Stomach (tissue), 9 donors: ENCODE measurements around the gene CNBD2. TPM values are rescaled to one million over a fixed set of nuclear protein-coding genes. Genes with fewer than 3 reads are reported as not detected.
"Not testable (repeated sequence)": the region's sequence is repeated elsewhere in the genome, so short reads cannot be mapped to it uniquely, and the experiment has no call there.

Experiments used
- DNase-seq, 2 donors: peaks; one replicate each; pipeline versions ENCODE4 v3.0.0 to v3.0.0-alpha.2; 2013 to 2019
- H3K27ac ChIP-seq, 5 donors: fragments of 200-600 bp in 4 of 5; sonication (generic) in 4 of 5; one replicate each; pipeline ENCODE4 v1.5.1; 2013 to 2019; ENCODE audit warnings: mild to moderate bottlenecking in 1 of 5, moderate library complexity in 1 of 5
- H3K27me3 ChIP-seq, 3 donors: fragments of 200-600 bp; sonication (generic); one replicate each; pipeline ENCODE4 v1.5.1; 2017 to 2019; ENCODE audit warnings: mixed run types in 1 of 3
- H3K36me3 ChIP-seq, 4 donors: fragments of 200-600 bp; sonication (generic); 1 replicate in 3 of 4; 2 replicates in 1 of 4; pipeline ENCODE4 v1.5.1; 2016 to 2019
- H3K4me1 ChIP-seq, 4 donors: fragments of 200-600 bp; sonication (generic); one replicate each; pipeline ENCODE4 v1.5.1; 2016 to 2019
- H3K4me3 ChIP-seq, 4 donors: fragments of 200-600 bp; sonication (generic) in 3 of 4; one replicate each; pipeline ENCODE4 v1.5.1; 2016 to 2019; ENCODE audit warnings: mild to moderate bottlenecking in 1 of 4
- H3K9me3 ChIP-seq, 4 donors: fragments of 200-600 bp; sonication (generic); one replicate each; pipeline ENCODE4 v1.5.1; 2016 to 2019
- EP300 ChIP-seq: sonication (generic); formaldehyde crosslinking; IDR thresholded peaks from one replicate; pipeline ENCODE4 v1.6.1; 2017; ENCODE audit warnings: antibody characterized with exemption
- POLR2A ChIP-seq, 4 donors: fragments of 450-650 bp; IDR thresholded peaks; one replicate each; pipeline ENCODE4 v1.6.1; 2016; ENCODE audit warnings: antibody characterized with exemption in 4 of 4, control low read depth in 2 of 4, mild to moderate bottlenecking in 1 of 4, moderate library complexity in 1 of 4
- POLR2AphosphoS5 ChIP-seq, 3 donors: sonication (generic); formaldehyde crosslinking; IDR thresholded peaks; one replicate each; pipeline ENCODE4 v1.6.1; 2016; ENCODE audit warnings: antibody characterized with exemption in 3 of 3
- WGBS, 5 donors: extraction: QIAGEN DNeasy Blood & Tissue Kit in 3 of 5; methylation state at CpG; one replicate each; pipeline versions ENCODE4 v1.1.5 to v1.1.7; 2013 to 2018; 5-methylcytosine and 5-hydroxymethylcytosine counted together
- intact Hi-C: fragments of 100-400 bp; cut with DNase I; formaldehyde crosslinking; loops from one replicate; pipeline ENCODE4 v1.15.1; 2023; ENCODE audit warnings: low total_unique reads
- polyA plus RNA-seq, 3 donors: library from polyadenylated mRNA; stranded (reverse); fragments of 200-250 nt; gene quantifications; one replicate each; pipeline ENCODE4 v1.2.3, GENCODE V29; 2013
- total RNA-seq, 5 donors: library from RNA; depleted of rRNA; stranded (reverse); fragments of >200 nt; gene quantifications; one replicate each; pipeline versions ENCODE4 v1.1.0 to v1.2.3, GENCODE V29; 2014 to 2016
- TF ChIP-seq, protein P1 (sequence below), 7 experiments: fragments of 450-650 bp in 4 of 7; fragments of 200-600 bp in 3 of 7; sonication (generic) in 3 of 7; IDR thresholded peaks; one replicate each; pipeline ENCODE4 v1.5.1; 2016 to 2019; ENCODE audit warnings: antibody characterized with exemption in 7 of 7, control low read depth in 2 of 7, mild to moderate bottlenecking in 1 of 7
- donor health status: healthy with polysubstance abuse.
- donor health status: Bipolar disorder and iron deficiency.
- donor health status: healthy.

The CNBD2 gene
- total and polyA plus RNA-seq, 8 donors: 1.8 to 66.0 (median 8.8) TPM; not detected in 1

DNA sequence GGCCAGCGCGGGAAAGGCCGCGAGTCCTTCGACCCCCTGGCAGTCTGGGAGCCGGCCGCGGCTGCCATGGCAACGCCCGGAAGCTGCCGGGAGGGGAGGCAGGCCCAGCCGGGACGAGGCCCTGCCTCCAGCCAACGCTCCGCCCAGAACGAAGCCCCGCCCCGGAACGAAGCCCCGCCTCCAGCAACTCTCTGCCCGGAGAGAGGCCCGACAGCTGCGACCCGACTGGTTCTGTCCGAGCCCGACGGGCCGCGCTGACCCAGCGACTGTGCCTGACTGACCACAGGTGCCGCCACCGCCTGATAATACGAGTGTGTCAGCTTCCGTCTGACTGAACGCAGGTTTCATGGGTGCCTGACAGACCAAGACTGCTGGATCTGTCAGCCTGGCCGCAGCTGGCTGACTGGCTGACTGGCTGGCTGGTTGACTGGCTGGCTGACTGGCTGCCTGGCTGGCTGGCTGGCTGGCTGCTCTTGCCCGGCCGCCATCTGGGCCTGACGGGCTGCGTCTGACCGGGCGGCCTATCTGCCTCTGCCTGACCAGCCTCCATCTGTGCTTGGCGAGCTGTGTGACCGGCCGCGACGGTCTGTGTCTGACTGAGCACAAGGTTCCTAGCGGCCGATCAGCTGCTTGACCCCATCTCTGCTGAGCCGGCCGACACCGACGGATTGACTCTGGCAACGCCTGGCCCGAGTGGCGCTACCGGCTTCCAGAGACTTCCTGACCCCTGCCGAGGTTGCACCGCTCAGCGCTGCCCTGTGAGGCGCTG, 96.5 kb downstream of the CNBD2 start:
- no peaks in the 10 kb centered on the region for H3K36me3 ChIP-seq
- H3K4me3 ChIP-seq: peak overlapping the region; percentile 64 to 82 (median 66)
- peak overlapping the region; percentile 86 to 95 (median 92) for H3K27ac ChIP-seq
- no peaks in the 10 kb centered on the region for H3K9me3 ChIP-seq
- TF ChIP-seq EP300 (no peak), POLR2A (IDR thresholded peaks at IDR 0.05) (peak in 2 of 4 donors; percentile 55 to 74), POLR2AphosphoS5 (IDR thresholded peaks at IDR 0.05) (peak; percentile 10 to 92 (median 90))
- peak; percentile 97 to 98 for DNase-seq
- peaks cover 20 to 32% (median 28%) of the 10 kb centered on the region in 4 donors for H3K4me1 ChIP-seq
- intact Hi-C loops: no loop called here
- 0 to 2% (median 1%) methylated on average over 6 to 61 of the region's 61 CpGs for WGBS, 5 donors
- H3K27me3 ChIP-seq: no peaks in the 10 kb centered on the region

DNA sequence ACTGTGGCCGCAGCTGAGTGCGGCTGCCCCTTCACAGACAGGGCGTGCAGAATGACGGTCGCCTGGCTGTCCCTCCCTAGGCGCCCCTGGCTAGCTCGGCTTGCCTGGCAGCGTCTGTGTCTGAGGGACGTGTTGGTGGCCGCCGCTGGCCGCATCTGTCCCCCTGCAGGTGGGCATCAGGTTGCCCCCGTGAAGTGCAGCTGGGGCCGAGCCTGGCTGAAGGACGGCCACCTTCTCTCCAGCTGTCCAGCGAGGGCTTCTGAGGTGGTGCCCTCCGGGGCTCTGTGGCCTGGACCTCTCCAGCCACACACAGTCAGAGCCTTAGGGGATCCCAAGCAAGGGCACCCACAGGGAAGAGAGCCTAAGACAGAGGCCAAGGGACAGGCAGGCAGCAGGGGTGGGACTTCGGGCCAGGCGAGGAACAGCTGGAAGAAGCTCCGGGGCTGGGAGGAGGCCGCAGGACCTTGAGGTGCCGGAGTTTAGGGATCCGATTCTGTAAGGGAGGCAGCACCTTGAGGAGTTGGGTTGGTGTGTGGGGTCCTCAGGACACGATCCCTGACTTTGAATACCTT, 97.1 kb downstream of the CNBD2 start:
- Histone ChIP-seq H3K27me3 (no peaks in the 10 kb centered on the region), H3K4me1 (peaks cover 20 to 32% (median 28%) of the 10 kb centered on the region in 4 donors), H3K4me3 (peak overlapping the region; percentile 64 to 82 (median 66)), H3K27ac (peak overlapping the region; percentile 86 to 95 (median 92)), H3K9me3 (no peaks in the 10 kb centered on the region), H3K36me3 (no peaks in the 10 kb centered on the region)
- intact Hi-C loops: no loop called here
- WGBS, 5 donors: 48 to 93% (median 63%) methylated on average over 4 to 24 of the region's 24 CpGs
- no peak for DNase-seq
- no peak for TF ChIP-seq EP300
- TF ChIP-seq POLR2AphosphoS5 (IDR thresholded peaks at IDR 0.05): no peak
- TF ChIP-seq, protein P1, sequence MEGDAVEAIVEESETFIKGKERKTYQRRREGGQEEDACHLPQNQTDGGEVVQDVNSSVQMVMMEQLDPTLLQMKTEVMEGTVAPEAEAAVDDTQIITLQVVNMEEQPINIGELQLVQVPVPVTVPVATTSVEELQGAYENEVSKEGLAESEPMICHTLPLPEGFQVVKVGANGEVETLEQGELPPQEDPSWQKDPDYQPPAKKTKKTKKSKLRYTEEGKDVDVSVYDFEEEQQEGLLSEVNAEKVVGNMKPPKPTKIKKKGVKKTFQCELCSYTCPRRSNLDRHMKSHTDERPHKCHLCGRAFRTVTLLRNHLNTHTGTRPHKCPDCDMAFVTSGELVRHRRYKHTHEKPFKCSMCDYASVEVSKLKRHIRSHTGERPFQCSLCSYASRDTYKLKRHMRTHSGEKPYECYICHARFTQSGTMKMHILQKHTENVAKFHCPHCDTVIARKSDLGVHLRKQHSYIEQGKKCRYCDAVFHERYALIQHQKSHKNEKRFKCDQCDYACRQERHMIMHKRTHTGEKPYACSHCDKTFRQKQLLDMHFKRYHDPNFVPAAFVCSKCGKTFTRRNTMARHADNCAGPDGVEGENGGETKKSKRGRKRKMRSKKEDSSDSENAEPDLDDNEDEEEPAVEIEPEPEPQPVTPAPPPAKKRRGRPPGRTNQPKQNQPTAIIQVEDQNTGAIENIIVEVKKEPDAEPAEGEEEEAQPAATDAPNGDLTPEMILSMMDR (IDR thresholded peaks at IDR 0.05): peak in 1 of 7 experiments; percentile 12

DNA sequence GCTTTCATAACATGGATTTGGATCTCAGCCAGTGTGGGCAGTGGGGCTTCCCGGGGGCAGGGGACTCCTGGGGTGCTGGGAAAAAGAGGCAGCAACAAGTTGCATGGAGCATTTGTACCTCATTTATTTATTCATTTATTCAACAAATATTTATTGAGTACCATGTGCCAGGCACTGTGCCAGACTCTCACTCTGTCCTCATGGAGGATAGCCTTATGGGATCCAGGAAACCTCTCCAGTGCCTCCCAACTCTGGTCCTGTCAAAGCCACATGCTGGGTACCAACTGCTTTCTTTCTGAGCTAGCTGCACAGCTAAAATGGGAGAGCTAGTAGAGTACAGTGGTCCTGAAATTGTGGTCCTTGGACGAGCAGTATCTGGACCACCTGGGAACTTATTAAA, 98.4 kb downstream of the CNBD2 start:
- 44 to 67% (median 52%) methylated on average over 2 of the region's 2 CpGs for WGBS, 5 donors
- peak in 1 of 2 donors; percentile 33 for DNase-seq
- H3K27me3 ChIP-seq: no peaks in the 10 kb centered on the region

DNA sequence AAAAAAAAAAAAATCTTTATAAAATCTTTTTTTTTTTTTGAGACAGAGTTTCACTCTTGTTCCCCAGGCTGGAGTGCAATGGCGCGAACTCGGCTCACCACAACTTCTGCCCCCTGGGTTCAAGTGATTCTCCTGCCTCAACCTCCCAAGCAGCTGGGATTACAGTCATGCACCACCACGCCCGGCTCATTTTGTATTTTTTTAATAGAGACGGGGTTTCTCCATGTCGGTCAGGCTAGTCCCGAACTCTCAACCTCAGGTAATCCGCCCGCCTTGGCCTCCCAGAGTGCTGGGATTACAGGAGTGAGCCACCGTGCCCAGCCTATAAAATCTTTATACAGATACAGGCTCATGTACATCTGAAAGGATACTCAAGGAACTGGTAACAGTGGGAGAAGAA, 100.1 kb downstream of the CNBD2 start:
- DNase-seq, H3K27ac ChIP-seq, intact Hi-C loops, H3K27me3 ChIP-seq, H3K4me3 ChIP-seq, H3K9me3 ChIP-seq, H3K36me3 ChIP-seq: not testable (repeated sequence)
- peaks cover 20 to 32% (median 28%) of the 10 kb centered on the region in 4 donors for H3K4me1 ChIP-seq
- 93 to 96% (median 95%) methylated on average over 11 of the region's 11 CpGs for WGBS, 5 donors

More for the DNA sequence above, 98.4 kb downstream of the CNBD2 start:
- TF ChIP-seq POLR2AphosphoS5 (IDR thresholded peaks at IDR 0.05) (no peak), POLR2A (IDR thresholded peaks at IDR 0.05) (no peak), EP300 (no peak)
- TF ChIP-seq, protein P1 (IDR thresholded peaks at IDR 0.05): no peak
- peaks cover 20 to 32% (median 28%) of the 10 kb centered on the region in 4 donors for H3K4me1 ChIP-seq
- H3K36me3 ChIP-seq: no peaks in the 10 kb centered on the region
- no peaks in the 10 kb centered on the region for H3K9me3 ChIP-seq
- no peak overlapping the region for H3K4me3 ChIP-seq
- intact Hi-C loops: no loop called here
- H3K27ac ChIP-seq: no peak overlapping the region

DNA sequence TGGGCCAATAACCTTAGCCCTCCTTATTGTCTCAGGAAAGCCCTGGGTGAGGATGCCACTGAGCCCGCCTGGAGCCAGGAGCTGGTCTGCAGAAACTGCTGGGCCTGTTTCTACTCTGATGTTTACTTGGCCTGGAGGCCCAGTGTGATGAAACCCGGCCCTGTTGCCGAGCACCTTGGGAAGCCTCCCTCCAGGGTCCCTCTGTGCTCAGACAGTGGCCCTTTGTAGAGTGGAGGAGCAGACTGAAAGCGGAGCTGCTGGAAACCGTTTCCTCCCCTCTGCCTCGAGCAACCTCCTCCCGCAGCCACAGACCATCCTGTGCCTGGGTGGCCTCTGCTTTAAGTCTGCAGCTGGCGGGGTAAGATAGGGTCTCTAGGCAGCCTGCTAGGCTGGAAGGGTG, 102.1 kb downstream of the CNBD2 start:
- H3K36me3 ChIP-seq: no peaks in the 10 kb centered on the region
- peak in 1 of 2 donors; percentile 73 for DNase-seq
- no peak for TF ChIP-seq POLR2AphosphoS5 (IDR thresholded peaks at IDR 0.05)
- no peak for TF ChIP-seq EP300
- TF ChIP-seq, protein P1 (IDR thresholded peaks at IDR 0.05): no peak
- TF ChIP-seq POLR2A (IDR thresholded peaks at IDR 0.05): no peak
- H3K27me3 ChIP-seq: no peaks in the 10 kb centered on the region
- no peak overlapping the region for H3K27ac ChIP-seq
- H3K4me3 ChIP-seq: no peak overlapping the region
- intact Hi-C loops: no loop called here
- H3K9me3 ChIP-seq: no peaks in the 10 kb centered on the region
- H3K4me1 ChIP-seq: peaks cover 9 to 17% (median 13%) of the 10 kb centered on the region in 4 donors
- WGBS, 5 donors: 44 to 57% (median 54%) methylated on average over 7 to 8 of the region's 8 CpGs
